Caco-2 (cell line): ENCODE measurements around the gene CACNA1B. TPM values are rescaled to one million over a fixed set of nuclear protein-coding genes. Genes with fewer than 3 reads are reported as not detected.

ENCODE experiments used
- BruUV-seq: library from RNA; stranded (reverse); fragments of 400-500 nt; replicated peaks from 2 replicates; lab custom pipeline; 2021; lab: Mats Ljungman, UMichigan
- CTCF ChIA-PET: fragments of 300-600 bp; sonication (Branson Sonifier 250); formaldehyde crosslinking; loops from one replicate; lab custom pipeline; 2022; ENCODE audit warnings: antibody characterized with exemption; lab: Charles Lee
- POLR2A ChIA-PET: fragments of 300-600 bp; sonication (Branson Sonifier 250); formaldehyde crosslinking; loops from one replicate; lab custom pipeline; 2022; ENCODE audit warnings: antibody characterized with exemption; lab: Charles Lee
- DNase-seq, 2 experiments: peaks; one replicate each; pipeline versions ENCODE4 v3.0.0 to v3.0.0-alpha.2; 2020 to 2022
- H3K27me3 ChIP-seq: replicated peaks from 2 replicates; pipeline ENCODE4 v1.6.0; 2011; ENCODE audit warnings: low read length; ENCODE audit not compliant: control insufficient read depth, insufficient read depth
- H3K36me3 ChIP-seq: 2 replicates; pipeline ENCODE4 v1.5.1; 2011; ENCODE audit warnings: low read length; ENCODE audit not compliant: control insufficient read depth, insufficient read depth
- H3K4me1 ChIP-seq: fragments of 250-450 bp; sonication (Bioruptor Pico); 2 replicates; pipeline ENCODE4 v1.5.1; 2020; ENCODE audit warnings: mild to moderate bottlenecking
- H3K4me3 ChIP-seq: 2 replicates; pipeline ENCODE4 v1.5.1; 2011; ENCODE audit warnings: low read depth, mild to moderate bottlenecking, control low read depth, low read length
- H3K9me3 ChIP-seq: fragments of 250-450 bp; sonication (Bioruptor Pico); 2 replicates; pipeline ENCODE4 v1.5.1; 2020; ENCODE audit warnings: mild to moderate bottlenecking, moderate library complexity
- H3K27ac Mint-ChIP-seq: one replicate; pipeline ENCODE4 v1.8.0; 2022; ENCODE audit warnings: mixed read lengths; ENCODE audit not compliant: unreplicated experiment
- H3K27me3 Mint-ChIP-seq: one replicate; pipeline ENCODE4 v1.8.0; 2022; ENCODE audit warnings: mixed read lengths; ENCODE audit not compliant: insufficient read depth, unreplicated experiment
- H3K36me3 Mint-ChIP-seq: one replicate; pipeline ENCODE4 v1.8.0; 2022; ENCODE audit warnings: mild to moderate bottlenecking, mixed read lengths; ENCODE audit not compliant: insufficient read depth, unreplicated experiment
- H3K4me1 Mint-ChIP-seq: one replicate; pipeline ENCODE4 v1.8.0; 2022; ENCODE audit warnings: low read depth, mixed read lengths; ENCODE audit not compliant: unreplicated experiment
- H3K4me3 Mint-ChIP-seq: one replicate; pipeline ENCODE4 v1.8.0; 2022; ENCODE audit warnings: mild to moderate bottlenecking, moderate library complexity, mixed read lengths; ENCODE audit not compliant: unreplicated experiment
- H3K9me3 Mint-ChIP-seq: one replicate; pipeline ENCODE4 v1.8.0; 2022; ENCODE audit warnings: mixed read lengths; ENCODE audit not compliant: unreplicated experiment
- CTCF ChIP-seq, 2 experiments: fragments of 200-600 bp in 1 of 2; IDR thresholded peaks; 1 replicate in 1 of 2; 2 replicates in 1 of 2; pipeline versions ENCODE4 v1.5.1 to v1.8.0; 2011 to 2022; ENCODE audit warnings: antibody characterized with exemption in 1 of 2, control low read depth in 1 of 2, inconsistent platforms in 1 of 2, low read depth in 1 of 2, low read length in 1 of 2, mild to moderate bottlenecking in 1 of 2, moderate library complexity in 1 of 2; ENCODE audit not compliant: insufficient read depth in 1 of 2, severe bottlenecking in 1 of 2, unreplicated experiment in 1 of 2
- intact Hi-C: fragments of 100-400 bp; cut with micrococcal nuclease; formaldehyde crosslinking; loops from one replicate; pipeline ENCODE4 v1.10.0; 2022; ENCODE audit not compliant: unreplicated experiment
- total RNA-seq: library from RNA; stranded (reverse); gene quantifications from 2 replicates; pipeline ENCODE4 v1.2.3, GENCODE V29; 2022

Gene CACNA1B
- total RNA-seq, 1 experiment from 2014 or later: 0.11 TPM

- Histone ChIP-seq H3K27me3 (no peaks in the 10 kb centered on the region), H3K4me1 (no peaks in the 10 kb centered on the region), H3K4me3 (no peak overlapping the region), H3K36me3 (no peaks in the 10 kb centered on the region), H3K9me3 (no peaks in the 10 kb centered on the region)
- no peaks in the 10 kb centered on the region for H3K4me1 Mint-ChIP-seq
- TF ChIP-seq CTCF (IDR thresholded peaks at IDR 0.05; ENCODE audit: insufficient read depth in 1 of 2, low read depth in 1 of 2, low read length in 1 of 2, severe bottlenecking in 1 of 2, unreplicated experiment in 1 of 2): no peak
- ChIA-PET CTCF (no interaction called here), POLR2A (no interaction called here)
- no peak for DNase-seq
- no peak overlapping the region for H3K27ac Mint-ChIP-seq
- no peak overlapping the region for H3K4me3 Mint-ChIP-seq
- H3K9me3 Mint-ChIP-seq: no peaks in the 10 kb centered on the region
- H3K36me3 Mint-ChIP-seq: no peaks in the 10 kb centered on the region
- no TSS peak for BruUV-seq
- intact Hi-C loops: no loop called here
- H3K27me3 Mint-ChIP-seq: peaks cover 15% of the 10 kb centered on the region
Observed at GRCh38 chr9:137873858-137874362, 3.7 kb upstream of the CACNA1B start.

GRCh38 chr9:137875354-137875753 lies 2.2 kb upstream of the CACNA1B start:
- intact Hi-C loops: no loop called here
- Histone ChIP-seq H3K9me3 (no peaks in the 10 kb centered on the region), H3K4me3 (no peak overlapping the region), H3K4me1 (no peaks in the 10 kb centered on the region), H3K27me3 (no peaks in the 10 kb centered on the region), H3K36me3 (no peaks in the 10 kb centered on the region)
- TF ChIP-seq CTCF (IDR thresholded peaks at IDR 0.05; ENCODE audit: insufficient read depth in 1 of 2, low read depth in 1 of 2, low read length in 1 of 2, severe bottlenecking in 1 of 2, unreplicated experiment in 1 of 2): no peak
- ChIA-PET POLR2A (no interaction called here), CTCF (no interaction called here)
- H3K4me1 Mint-ChIP-seq: no peaks in the 10 kb centered on the region
- no peak overlapping the region for H3K4me3 Mint-ChIP-seq
- BruUV-seq: no TSS peak
- H3K9me3 Mint-ChIP-seq: no peaks in the 10 kb centered on the region
- no peak overlapping the region for H3K27ac Mint-ChIP-seq
- no peaks in the 10 kb centered on the region for H3K36me3 Mint-ChIP-seq
- DNase-seq: no peak
- peaks cover 19% of the 10 kb centered on the region for H3K27me3 Mint-ChIP-seq

- Histone ChIP-seq H3K36me3 (no peaks in the 10 kb centered on the region), H3K9me3 (no peaks in the 10 kb centered on the region), H3K4me3 (no peak overlapping the region), H3K4me1 (no peaks in the 10 kb centered on the region), H3K27me3 (no peaks in the 10 kb centered on the region)
- no peaks in the 10 kb centered on the region for H3K9me3 Mint-ChIP-seq
- intact Hi-C loops: no loop called here
- TF ChIP-seq CTCF (IDR thresholded peaks at IDR 0.05; ENCODE audit: insufficient read depth in 1 of 2, low read depth in 1 of 2, low read length in 1 of 2, severe bottlenecking in 1 of 2, unreplicated experiment in 1 of 2): no peak
- no peak overlapping the region for H3K27ac Mint-ChIP-seq
- DNase-seq: no peak
- POLR2A ChIA-PET: no interaction called here
- no TSS peak for BruUV-seq
- no peaks in the 10 kb centered on the region for H3K36me3 Mint-ChIP-seq
- H3K27me3 Mint-ChIP-seq: peaks cover 19% of the 10 kb centered on the region
- no peaks in the 10 kb centered on the region for H3K4me1 Mint-ChIP-seq
- H3K4me3 Mint-ChIP-seq: no peak overlapping the region
- CTCF ChIA-PET: no interaction called here
Observed at GRCh38 chr9:137875846-137876245, 1.7 kb upstream of the CACNA1B start.
